K562 (cell line): ENCODE results near the gene ENTR1. TPM values are rescaled to one million over a fixed set of nuclear protein-coding genes. Genes with fewer than 3 reads are reported as not detected.

Experiments used
- HLTF ChIP-seq: fragments of 450-650 bp; IDR thresholded peaks from 2 replicates; pipeline ENCODE4 v1.6.1; 2016
- HMG20A ChIP-seq: fragments of 450-650 bp; formaldehyde crosslinking; conservative IDR thresholded peaks from 2 replicates; pipeline ENCODE4 v1.4.0; 2020; ENCODE audit warnings: mild to moderate bottlenecking, mixed read lengths
- MCM2 ChIP-seq: fragments of 450-650 bp; IDR thresholded peaks from 2 replicates; pipeline ENCODE4 v1.6.1; 2017; ENCODE audit warnings: low read depth, mild to moderate bottlenecking
- RBM17 ChIP-seq: fragments of 200-400 bp; formaldehyde crosslinking; IDR thresholded peaks from 2 replicates; pipeline ENCODE4 v1.6.1; 2017; ENCODE audit warnings: low read depth, mild to moderate bottlenecking, low read length, borderline replicate concordance
- SMARCE1 ChIP-seq: fragments of 450-650 bp; IDR thresholded peaks from 2 replicates; pipeline ENCODE4 v1.7.1; 2016; ENCODE audit warnings: mild to moderate bottlenecking
- XRCC4 ChIP-seq: IDR thresholded peaks from one replicate; pipeline ENCODE4 v1.6.1; 2011; ENCODE audit not compliant: insufficient read depth, insufficient read length; ENCODE audit errors: extremely low read depth
- ZBTB1 ChIP-seq: sonication (generic); formaldehyde crosslinking; IDR thresholded peaks from 2 replicates; pipeline ENCODE4 v1.8.1; 2023; ENCODE audit warnings: missing genetic modification reagents, low read depth, mild to moderate bottlenecking, borderline replicate concordance
- ZNF184 ChIP-seq: sonication (generic); formaldehyde crosslinking; IDR thresholded peaks from 2 replicates; pipeline ENCODE4 v1.5.0; 2020; ENCODE audit warnings: missing genetic modification reagents
- ZNF584 ChIP-seq: fragments of 200-800 bp; sonication (Bioruptor generic); IDR thresholded peaks from 2 replicates; pipeline ENCODE4 v1.6.1; 2016; ENCODE audit warnings: low read depth, mild to moderate bottlenecking, missing genetic modification characterization, missing compliant biosample characterization
- polyA plus RNA-seq, 8 experiments: library from polyadenylated mRNA; depleted of rRNA in 4 of 8; stranded (reverse) in 5 of 8; unstranded in 3 of 8; fragments of >200 nt; fragmentation: Nextera tagmentation in 2 of 8; fragmentation: Illumina TruSeq in 1 of 8; extraction: Ambion mirVana in 2 of 8; extraction: Trizol in 1 of 8; gene quantifications; 2 replicates each; pipeline versions ENCODE4 v1.2.1 to v1.2.3, GENCODE V29; 2011 to 2014; ENCODE audit warnings: inconsistent platforms in 1 of 8, missing spikeins in 1 of 8
- total RNA-seq, 7 experiments: library from RNA; depleted of rRNA in 6 of 7; stranded (reverse); fragments of >200 nt in 6 of 7; fragmentation: Illumina TruSeq in 2 of 7; extraction: Trizol in 2 of 7; gene quantifications; 2 replicates each; pipeline versions ENCODE4 v1.2.1 to v1.2.3, GENCODE V29; 2011 to 2021; ENCODE audit warnings: low replicate concordance in 1 of 7
- TF ChIP-seq, protein P1 (sequence below): fragments of 250-450 bp; sonication (Bioruptor Pico); IDR thresholded peaks from 2 replicates; pipeline ENCODE4 v1.4.0; 2020; ENCODE audit warnings: mild to moderate bottlenecking, moderate library complexity, borderline replicate concordance
- TF ChIP-seq, protein P2 (sequence below): sonication (generic); formaldehyde crosslinking; IDR thresholded peaks from 2 replicates; pipeline ENCODE4 v1.8.1; 2023; ENCODE audit warnings: mild to moderate bottlenecking, missing genetic modification reagents

The ENTR1 gene
- total and polyA plus RNA-seq, 9 of the 15 experiments (the other 6 are each of a cell fraction or from before 2014, with no cell fraction given) = 6.7 to 106 (median 72.6) TPM

DNA sequence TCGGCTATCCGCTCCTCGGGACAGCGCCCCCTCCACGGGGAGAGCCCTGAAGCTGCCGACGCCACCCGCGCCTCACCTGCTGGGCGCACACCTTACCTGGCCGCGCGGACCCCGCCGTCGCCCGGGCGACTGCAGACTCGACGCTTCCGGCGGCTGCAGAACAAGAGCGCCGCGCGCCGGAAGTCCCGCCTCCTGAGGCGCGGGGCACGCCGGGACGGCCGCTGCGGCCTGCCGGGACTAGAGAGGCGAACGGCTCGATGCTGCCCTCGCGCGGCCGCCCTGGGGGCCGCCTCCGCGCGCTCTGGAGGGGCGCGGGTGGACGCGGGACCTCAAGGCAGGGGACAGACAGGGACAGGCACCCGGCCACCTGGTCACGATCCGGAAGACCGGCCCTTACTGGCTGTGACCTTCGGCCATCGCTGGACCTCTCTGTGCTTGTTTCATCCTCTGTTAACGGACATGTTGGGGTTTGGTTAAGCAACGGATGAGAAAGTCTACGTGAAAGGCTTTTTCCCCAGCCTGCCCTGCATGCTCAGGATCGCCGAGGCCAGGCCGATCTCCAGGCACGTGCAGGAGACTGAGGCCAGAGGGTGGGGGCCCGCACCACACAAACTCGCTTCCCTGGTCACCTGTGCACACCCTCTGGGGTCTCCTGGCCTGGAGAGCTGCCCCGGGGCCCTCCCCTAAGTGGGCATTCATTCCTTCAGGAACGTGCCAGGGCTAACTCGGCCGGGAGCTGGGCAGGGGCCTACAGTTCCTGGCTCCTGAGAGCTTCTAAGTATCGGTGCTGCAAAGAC lies 10.2 kb downstream of the ENTR1 start, which contains the start of gene SNAPC4 (continued):
- TF ChIP-seq, protein P1, sequence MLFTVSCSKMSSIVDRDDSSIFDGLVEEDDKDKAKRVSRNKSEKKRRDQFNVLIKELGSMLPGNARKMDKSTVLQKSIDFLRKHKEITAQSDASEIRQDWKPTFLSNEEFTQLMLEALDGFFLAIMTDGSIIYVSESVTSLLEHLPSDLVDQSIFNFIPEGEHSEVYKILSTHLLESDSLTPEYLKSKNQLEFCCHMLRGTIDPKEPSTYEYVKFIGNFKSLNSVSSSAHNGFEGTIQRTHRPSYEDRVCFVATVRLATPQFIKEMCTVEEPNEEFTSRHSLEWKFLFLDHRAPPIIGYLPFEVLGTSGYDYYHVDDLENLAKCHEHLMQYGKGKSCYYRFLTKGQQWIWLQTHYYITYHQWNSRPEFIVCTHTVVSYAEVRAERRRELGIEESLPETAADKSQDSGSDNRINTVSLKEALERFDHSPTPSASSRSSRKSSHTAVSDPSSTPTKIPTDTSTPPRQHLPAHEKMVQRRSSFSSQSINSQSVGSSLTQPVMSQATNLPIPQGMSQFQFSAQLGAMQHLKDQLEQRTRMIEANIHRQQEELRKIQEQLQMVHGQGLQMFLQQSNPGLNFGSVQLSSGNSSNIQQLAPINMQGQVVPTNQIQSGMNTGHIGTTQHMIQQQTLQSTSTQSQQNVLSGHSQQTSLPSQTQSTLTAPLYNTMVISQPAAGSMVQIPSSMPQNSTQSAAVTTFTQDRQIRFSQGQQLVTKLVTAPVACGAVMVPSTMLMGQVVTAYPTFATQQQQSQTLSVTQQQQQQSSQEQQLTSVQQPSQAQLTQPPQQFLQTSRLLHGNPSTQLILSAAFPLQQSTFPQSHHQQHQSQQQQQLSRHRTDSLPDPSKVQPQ (CRISPR knock-in tag) = no peak
- TF ChIP-seq ZNF584 (CRISPR knock-in tag) (no peak), SMARCE1 (no peak), MCM2 (no peak), RBM17 (no peak), ZNF184 (CRISPR knock-in tag) (no peak), HLTF (no peak), ZBTB1 (CRISPR knock-in tag) (0 out of 2 replicates have a peak, but pooled peaks have one; percentile 11), HMG20A (no peak), XRCC4 (no peak)
- TF ChIP-seq, protein P2, sequence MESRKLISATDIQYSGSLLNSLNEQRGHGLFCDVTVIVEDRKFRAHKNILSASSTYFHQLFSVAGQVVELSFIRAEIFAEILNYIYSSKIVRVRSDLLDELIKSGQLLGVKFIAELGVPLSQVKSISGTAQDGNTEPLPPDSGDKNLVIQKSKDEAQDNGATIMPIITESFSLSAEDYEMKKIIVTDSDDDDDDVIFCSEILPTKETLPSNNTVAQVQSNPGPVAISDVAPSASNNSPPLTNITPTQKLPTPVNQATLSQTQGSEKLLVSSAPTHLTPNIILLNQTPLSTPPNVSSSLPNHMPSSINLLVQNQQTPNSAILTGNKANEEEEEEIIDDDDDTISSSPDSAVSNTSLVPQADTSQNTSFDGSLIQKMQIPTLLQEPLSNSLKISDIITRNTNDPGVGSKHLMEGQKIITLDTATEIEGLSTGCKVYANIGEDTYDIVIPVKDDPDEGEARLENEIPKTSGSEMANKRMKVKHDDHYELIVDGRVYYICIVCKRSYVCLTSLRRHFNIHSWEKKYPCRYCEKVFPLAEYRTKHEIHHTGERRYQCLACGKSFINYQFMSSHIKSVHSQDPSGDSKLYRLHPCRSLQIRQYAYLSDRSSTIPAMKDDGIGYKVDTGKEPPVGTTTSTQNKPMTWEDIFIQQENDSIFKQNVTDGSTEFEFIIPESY = no peak; the same call in 1 of the 2 replicates
